ENCODE measurements around the gene NUP93.
A peak's percentile ranks its signal among the peaks of the same experiment; 100 is the strongest.
"Not testable (repeated sequence)": the region's sequence is repeated elsewhere in the genome, so short reads cannot be mapped to it uniquely, and the experiment has no call there.

NUP93 gene

GRCh38 chr16:56852401-56852730, 122.4 kb downstream of the NUP93 start:
- DNase-seq = no peak

GRCh38 chr16:56852968-56853367, 123.0 kb downstream of the NUP93 start:
- no peak for DNase-seq

- no peak for DNase-seq
Observed at GRCh38 chr16:56855201-56855600, 125.3 kb downstream of the NUP93 start.

- DNase-seq = no peak
Observed at GRCh38 chr16:56855946-56856345, 126.0 kb downstream of the NUP93 start.

- no peak for DNase-seq
Observed at GRCh38 chr16:56856876-56857447, 127.0 kb downstream of the NUP93 start.

GRCh38 chr16:56858374-56858773, 128.4 kb downstream of the NUP93 start:
- no peak for DNase-seq

- no peak for DNase-seq
Observed at GRCh38 chr16:56859636-56860035, 129.7 kb downstream of the NUP93 start.

- DNase-seq = peak; percentile 79
Observed at GRCh38 chr16:56860226-56861020, 130.5 kb downstream of the NUP93 start.

GRCh38 chr16:56861092-56861610, 131.2 kb downstream of the NUP93 start:
- peak; percentile 8 for DNase-seq

GRCh38 chr16:56861756-56862155, 131.8 kb downstream of the NUP93 start:
- DNase-seq = no peak

- peak; percentile 22 for DNase-seq
Observed at GRCh38 chr16:56862776-56863175, 132.8 kb downstream of the NUP93 start.

GRCh38 chr16:56864960-56865359, 135.0 kb downstream of the NUP93 start, which contains the start of gene SLC12A3:
Gene SLC12A3, plus strand, starts transcription at chr16:56865207. Its CDS starts 29 bp downstream, at chr16:56865236.
- no peak for DNase-seq

GRCh38 chr16:56865394-56866062, 135.6 kb downstream of the NUP93 start:
- no peak for DNase-seq

- peak; percentile 69 for DNase-seq
Observed at GRCh38 chr16:56866955-56867830, 137.3 kb downstream of the NUP93 start.

- no peak for DNase-seq
Observed at GRCh38 chr16:56868175-56868574, 138.2 kb downstream of the NUP93 start.

- not testable (repeated sequence) for DNase-seq
Observed at GRCh38 chr16:56868766-56869165, 138.8 kb downstream of the NUP93 start.

- peak; percentile 60 for DNase-seq
Observed at GRCh38 chr16:56869513-56870275, 139.8 kb downstream of the NUP93 start.

- DNase-seq = no peak
Observed at GRCh38 chr16:56870276-56870888, 140.5 kb downstream of the NUP93 start.

GRCh38 chr16:56871172-56871593, 141.3 kb downstream of the NUP93 start:
- no peak for DNase-seq

GRCh38 chr16:56872863-56873391, 143.0 kb downstream of the NUP93 start:
- no peak for DNase-seq

GRCh38 chr16:56874800-56875199, 144.9 kb downstream of the NUP93 start:
- DNase-seq = no peak
